Measurements from ENCODE around the gene SECISBP2. TPM values are rescaled to one million over a fixed set of nuclear protein-coding genes. Genes with fewer than 3 reads are reported as not detected.

Gene SECISBP2
- total and polyA plus RNA-seq, 2 of the 13 experiments (the other 11 are each of a cell fraction or from before 2014, with no cell fraction given): 32.4 to 38.0 TPM

- CTCF ChIA-PET (ENCODE audit: low intra/inter-chr PET ratio, low total read pairs): no interaction called here
- ATAC-seq (peak; percentile 20), DNase-seq (ENCODE audit: low spot score) (no peak), FAIRE-seq (no peak)
- H4K20me1 ChIP-seq (ENCODE audit: insufficient read depth, low read length): peaks cover 28% of the 10 kb centered on the region
- intact Hi-C loops (cut with micrococcal nuclease; ENCODE audit: unreplicated experiment) (no loop called here), in situ Hi-C loops (cut with HindIII; ENCODE audit: extremely low pct_ligation_motif_present, low pct_unique_long_range_greater_than_20kb) (loop anchor here (10.0 kb wide), 1 partner anchor 243 kb away; no protein-coding TSS in a partner anchor)
- H3K9me3 ChIP-seq (ENCODE audit: low read length): no peaks in the 10 kb centered on the region
- peaks cover 0 to 18% of the 10 kb centered on the region in 2 experiments; a peak in 1 of 5 replicates for H3K36me3 ChIP-seq (replicated peaks in 1 of 2; ENCODE audit: control insufficient read depth in 1 of 2, insufficient read depth in 2 of 2, low read length in 2 of 2)
- H3K27ac ChIP-seq (ENCODE audit: extremely low read length, insufficient read depth, low read length): peak overlapping the region; percentile 83
- H3K4me2 ChIP-seq (ENCODE audit: low read depth, low read length): peak overlapping the region; percentile 83
- POLR2A ChIA-PET: interaction anchor here (2.7 kb wide), 2 partner anchors 46 to 244 kb away, joined by 12 to 13 read pairs; no protein-coding TSS in a partner anchor
- no peaks in the 10 kb centered on the region; a peak in 1 of 5 replicates for H3K27me3 ChIP-seq (ENCODE audit: control insufficient read depth in 1 of 2, insufficient read depth in 2 of 2, low read length in 2 of 2)
- peaks cover 61% of the 10 kb centered on the region for H3K79me2 ChIP-seq (ENCODE audit: insufficient read depth, low read length)
- H2AFZ ChIP-seq (ENCODE audit: low read length): no peak overlapping the region
- peak overlapping the region; percentile 97 for H3K9ac ChIP-seq (ENCODE audit: insufficient read depth, low read depth, low read length)
- TSS peak; percentile 55 for BruUV-seq (replicated peaks)
- peaks cover 43% of the 10 kb centered on the region for H3K4me1 ChIP-seq (ENCODE audit: insufficient read depth, low read length)
- H3K4me3 ChIP-seq (replicated peaks in 1 of 3; ENCODE audit: insufficient read depth in 1 of 3, low read depth in 2 of 3, low read length in 3 of 3): peak overlapping the region; percentile 88 to 94 (median 88)
- 0% methylated on average over 26 of the region's 54 CpGs for WGBS (ENCODE audit: low lambda C conversion rate)
- TF ChIP-seq ZNF879 (CRISPR knock-in tag; IDR thresholded peaks at IDR 0.05) (0 out of 2 replicates have a peak, but pooled peaks have one; percentile 39), ZBTB49 (CRISPR knock-in tag; IDR thresholded peaks at IDR 0.05; ENCODE audit: borderline replicate concordance) (no peak), CEBPG (CRISPR knock-in tag; IDR thresholded peaks at IDR 0.05) (no peak), CCDC6 (CRISPR knock-in tag; IDR thresholded peaks at IDR 0.05) (no peak; the same call in 1 of the 2 replicates), ZSCAN31 (CRISPR knock-in tag; IDR thresholded peaks at IDR 0.05; ENCODE audit: low read depth) (no peak), SRY (CRISPR knock-in tag; IDR thresholded peaks at IDR 0.05) (0 out of 2 replicates have a peak, but pooled peaks have one; percentile 8), KMT2B (CRISPR knock-in tag; IDR thresholded peaks at IDR 0.05) (no peak), ZNF468 (CRISPR knock-in tag; IDR thresholded peaks at IDR 0.05) (no peak), SRF (IDR thresholded peaks at IDR 0.05; ENCODE audit: low read depth, low read length) (no peak), ZNF781 (CRISPR knock-in tag; IDR thresholded peaks at IDR 0.05; ENCODE audit: borderline replicate concordance, not compliant biosample characterization) (no peak), ZNF432 (CRISPR knock-in tag; IDR thresholded peaks at IDR 0.05; ENCODE audit: borderline replicate concordance) (no peak), ZFY (CRISPR knock-in tag; IDR thresholded peaks at IDR 0.05) (peak; percentile 54; the same call in 1 of the 2 replicates), GFI1 (CRISPR knock-in tag; IDR thresholded peaks at IDR 0.05; ENCODE audit: borderline replicate concordance) (no peak), BRCA1 (CRISPR knock-in tag; IDR thresholded peaks at IDR 0.05) (no peak), KDM5A (IDR thresholded peaks at IDR 0.05; ENCODE audit: borderline replicate concordance, low read length) (peak; percentile 37; the same call in 1 of the 2 replicates), GABPA (IDR thresholded peaks at IDR 0.05; ENCODE audit: low read depth, low read length) (no peak), GABPA (CRISPR knock-in tag; IDR thresholded peaks at IDR 0.05; ENCODE audit: low read depth) (0 out of 2 replicates have a peak, but pooled peaks have one; percentile 25), ZNF660 (CRISPR knock-in tag; IDR thresholded peaks at IDR 0.05; ENCODE audit: borderline replicate concordance, low read depth) (no peak), ZSCAN9 (CRISPR knock-in tag; IDR thresholded peaks at IDR 0.05; ENCODE audit: borderline replicate concordance) (no peak), ZNF761 (CRISPR knock-in tag; conservative IDR thresholded peaks at IDR 0.05) (no peak)
- TF ChIP-seq, protein P1, sequence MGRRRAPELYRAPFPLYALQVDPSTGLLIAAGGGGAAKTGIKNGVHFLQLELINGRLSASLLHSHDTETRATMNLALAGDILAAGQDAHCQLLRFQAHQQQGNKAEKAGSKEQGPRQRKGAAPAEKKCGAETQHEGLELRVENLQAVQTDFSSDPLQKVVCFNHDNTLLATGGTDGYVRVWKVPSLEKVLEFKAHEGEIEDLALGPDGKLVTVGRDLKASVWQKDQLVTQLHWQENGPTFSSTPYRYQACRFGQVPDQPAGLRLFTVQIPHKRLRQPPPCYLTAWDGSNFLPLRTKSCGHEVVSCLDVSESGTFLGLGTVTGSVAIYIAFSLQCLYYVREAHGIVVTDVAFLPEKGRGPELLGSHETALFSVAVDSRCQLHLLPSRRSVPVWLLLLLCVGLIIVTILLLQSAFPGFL (CRISPR knock-in tag; IDR thresholded peaks at IDR 0.05): no peak
Measured at GRCh38 chr9:89311346-89312221, 6.7 kb upstream of the SECISBP2 start.
